ENCODE measurements around the gene STAB2. TPM values are rescaled to one million over a fixed set of nuclear protein-coding genes. Genes with fewer than 3 reads are reported as not detected.

STAB2 gene
- polyA plus RNA-seq, 1 donor, result 1.9 TPM

- DNase-seq, result no peak
Observed at GRCh38 chr12:103782399-103782798, 195.3 kb downstream of the STAB2 start.

- no peak for DNase-seq
Observed at GRCh38 chr12:103783744-103784664, 196.9 kb downstream of the STAB2 start.

- DNase-seq, result no peak
Observed at GRCh38 chr12:103785243-103786031, 198.4 kb downstream of the STAB2 start.

- DNase-seq, result no peak
Observed at GRCh38 chr12:103786201-103786600, 199.1 kb downstream of the STAB2 start.

- no peak for DNase-seq
Observed at GRCh38 chr12:103791350-103791920, 204.4 kb downstream of the STAB2 start.

- DNase-seq, result no peak
Observed at GRCh38 chr12:103793046-103793445, 206.0 kb downstream of the STAB2 start.

GRCh38 chr12:103793512-103794045 is 206.5 kb downstream of the STAB2 start:
- DNase-seq, result no peak

GRCh38 chr12:103794309-103795213 is 207.5 kb downstream of the STAB2 start:
- no peak for DNase-seq

- no peak for DNase-seq
Observed at GRCh38 chr12:103798586-103798985, 211.5 kb downstream of the STAB2 start.

GRCh38 chr12:103799504-103799856 is 212.4 kb downstream of the STAB2 start:
- DNase-seq, result no peak

- no peak for DNase-seq
Observed at GRCh38 chr12:103799857-103800771, 213.0 kb downstream of the STAB2 start.

GRCh38 chr12:103801709-103802585 is 214.9 kb downstream of the STAB2 start:
- DNase-seq, result no peak

- DNase-seq, result no peak
Observed at GRCh38 chr12:103802586-103802886, 215.5 kb downstream of the STAB2 start.

- DNase-seq, result no peak
Observed at GRCh38 chr12:103803847-103804246, 216.8 kb downstream of the STAB2 start.

GRCh38 chr12:103805655-103806360 is 218.7 kb downstream of the STAB2 start:
- no peak for DNase-seq

GRCh38 chr12:103806803-103807202 is 219.7 kb downstream of the STAB2 start:
- no peak for DNase-seq

GRCh38 chr12:103807561-103808238 is 220.6 kb downstream of the STAB2 start:
- DNase-seq, result no peak

GRCh38 chr12:103808239-103808880 is 221.3 kb downstream of the STAB2 start:
- no peak for DNase-seq
